Endodermal cell (in vitro differentiated cells): Measurements from ENCODE around the gene UTRN. TPM values are rescaled to one million over a fixed set of nuclear protein-coding genes. Genes with fewer than 3 reads are reported as not detected.

Experiments
- DNase-seq: peaks from one replicate; pipeline ENCODE4 v3.0.0-alpha.2; 2017
- H3K27ac ChIP-seq: 2 replicates; pipeline ENCODE4 v1.5.1; 2013; ENCODE audit warnings: mild to moderate bottlenecking, low read depth, low read length, moderate library complexity
- H3K27me3 ChIP-seq: 2 replicates; pipeline ENCODE4 v1.6.1; 2013; ENCODE audit warnings: mild to moderate bottlenecking, low read length, moderate library complexity; ENCODE audit not compliant: insufficient read depth, control insufficient read depth, poor library complexity, severe bottlenecking
- H3K36me3 ChIP-seq: 2 replicates; pipeline ENCODE4 v1.7.0; 2013; ENCODE audit warnings: mild to moderate bottlenecking, low read length, moderate library complexity; ENCODE audit not compliant: control insufficient read depth, insufficient read depth
- H3K4me1 ChIP-seq: one replicate; pipeline ENCODE4 v1.7.0; 2013; ENCODE audit warnings: low read length; ENCODE audit not compliant: control insufficient read depth, insufficient read depth
- H3K4me3 ChIP-seq: 2 replicates; pipeline ENCODE4 v1.5.1; 2013; ENCODE audit warnings: mild to moderate bottlenecking, low read length, moderate library complexity
- H3K9ac ChIP-seq: 2 replicates; pipeline ENCODE4 v1.6.1; 2013; ENCODE audit warnings: mild to moderate bottlenecking, low read length, moderate library complexity; ENCODE audit not compliant: poor library complexity, severe bottlenecking; ENCODE audit errors: extremely low read depth
- H3K9me3 ChIP-seq: 2 replicates; pipeline ENCODE4 v1.6.1; 2013; ENCODE audit warnings: mild to moderate bottlenecking, low read length, moderate library complexity; ENCODE audit not compliant: control insufficient read depth
- H3K27ac Mint-ChIP-seq: 2 replicates; pipeline ENCODE4 v1.8.0; 2020; ENCODE audit warnings: mixed read lengths
- H3K27me3 Mint-ChIP-seq: 2 replicates; pipeline ENCODE4 v1.8.0; 2021; ENCODE audit warnings: mild to moderate bottlenecking, mixed read lengths; ENCODE audit not compliant: insufficient read depth
- H3K36me3 Mint-ChIP-seq: 2 replicates; pipeline ENCODE4 v1.8.0; 2020; ENCODE audit warnings: low read depth, mixed read lengths
- H3K4me1 Mint-ChIP-seq: 2 replicates; pipeline ENCODE4 v1.8.0; 2020; ENCODE audit warnings: mixed read lengths
- H3K4me3 Mint-ChIP-seq: 2 replicates; pipeline ENCODE4 v1.8.0; 2020; ENCODE audit warnings: mild to moderate bottlenecking, moderate library complexity, mixed read lengths
- H3K9me3 Mint-ChIP-seq: 2 replicates; pipeline ENCODE4 v1.8.0; 2020; ENCODE audit warnings: mild to moderate bottlenecking, mixed read lengths
- WGBS, 2 experiments: methylation state at CpG; one replicate each; pipeline versions ENCODE4 v1.1.5 to v1.1.7; 2013; ENCODE audit warnings: missing lambda C conversion rate in 2 of 2, mixed read lengths in 1 of 2; ENCODE audit not compliant: insufficient coverage in 1 of 2, insufficient read length in 1 of 2; 5-methylcytosine and 5-hydroxymethylcytosine counted together
- total RNA-seq, 2 donors: library from RNA; stranded (reverse); fragmentation: NEBNext Ultra II Directional in 1 of 2; extraction: Animal tissue kit (Norgen Biotek cat#: 25700) in 1 of 2; gene quantifications; 2 replicates in 1 of 2; 3 replicates in 1 of 2; pipeline ENCODE4 v1.2.1, GENCODE V29; 2021
- TF ChIP-seq, protein P1 (sequence below): fragments of 200-600 bp; sonication (generic); conservative IDR thresholded peaks from 2 replicates; pipeline ENCODE4 v1.5.0; 2021; ENCODE audit warnings: antibody characterized with exemption, mild to moderate bottlenecking

The UTRN gene
- total RNA-seq, 2 donors from 2014 or later, result 67.7 to 79.7 TPM

- H3K9ac ChIP-seq, result no peak overlapping the region
- Mint-ChIP-seq H3K4me3 (no peak overlapping the region), H3K27me3 (peaks cover 14% of the 10 kb centered on the region), H3K36me3 (no peaks in the 10 kb centered on the region), H3K4me1 (peaks cover 20% of the 10 kb centered on the region), H3K9me3 (no peaks in the 10 kb centered on the region), H3K27ac (no peak overlapping the region)
- no peaks in the 10 kb centered on the region for H3K27me3 ChIP-seq
- 93% methylated on average over 2 of the region's 2 CpGs; no CpG with 5 or more reads in 1 of the 2 experiments for WGBS, 2 experiments
- no peaks in the 10 kb centered on the region for H3K9me3 ChIP-seq
- no peaks in the 10 kb centered on the region for H3K4me1 ChIP-seq
- no peak overlapping the region for H3K27ac ChIP-seq
- H3K36me3 ChIP-seq, result no peaks in the 10 kb centered on the region
- no peak overlapping the region for H3K4me3 ChIP-seq
- no peak for DNase-seq
- TF ChIP-seq, protein P1, sequence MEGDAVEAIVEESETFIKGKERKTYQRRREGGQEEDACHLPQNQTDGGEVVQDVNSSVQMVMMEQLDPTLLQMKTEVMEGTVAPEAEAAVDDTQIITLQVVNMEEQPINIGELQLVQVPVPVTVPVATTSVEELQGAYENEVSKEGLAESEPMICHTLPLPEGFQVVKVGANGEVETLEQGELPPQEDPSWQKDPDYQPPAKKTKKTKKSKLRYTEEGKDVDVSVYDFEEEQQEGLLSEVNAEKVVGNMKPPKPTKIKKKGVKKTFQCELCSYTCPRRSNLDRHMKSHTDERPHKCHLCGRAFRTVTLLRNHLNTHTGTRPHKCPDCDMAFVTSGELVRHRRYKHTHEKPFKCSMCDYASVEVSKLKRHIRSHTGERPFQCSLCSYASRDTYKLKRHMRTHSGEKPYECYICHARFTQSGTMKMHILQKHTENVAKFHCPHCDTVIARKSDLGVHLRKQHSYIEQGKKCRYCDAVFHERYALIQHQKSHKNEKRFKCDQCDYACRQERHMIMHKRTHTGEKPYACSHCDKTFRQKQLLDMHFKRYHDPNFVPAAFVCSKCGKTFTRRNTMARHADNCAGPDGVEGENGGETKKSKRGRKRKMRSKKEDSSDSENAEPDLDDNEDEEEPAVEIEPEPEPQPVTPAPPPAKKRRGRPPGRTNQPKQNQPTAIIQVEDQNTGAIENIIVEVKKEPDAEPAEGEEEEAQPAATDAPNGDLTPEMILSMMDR, result no peak
These were observed 32.6 kb downstream of the UTRN start for GRCh38 chr6:144317736-144318135.

- Histone ChIP-seq H3K9ac (no peak overlapping the region), H3K4me3 (no peak overlapping the region), H3K9me3 (no peaks in the 10 kb centered on the region), H3K27ac (no peak overlapping the region), H3K27me3 (no peaks in the 10 kb centered on the region), H3K4me1 (no peaks in the 10 kb centered on the region), H3K36me3 (no peaks in the 10 kb centered on the region)
- DNase-seq, result no peak
- H3K36me3 Mint-ChIP-seq, result no peaks in the 10 kb centered on the region
- H3K9me3 Mint-ChIP-seq, result no peaks in the 10 kb centered on the region
- H3K27ac Mint-ChIP-seq, result no peak overlapping the region
- TF ChIP-seq, protein P1, result no peak
- peaks cover 26% of the 10 kb centered on the region for H3K27me3 Mint-ChIP-seq
- peaks cover 20% of the 10 kb centered on the region for H3K4me1 Mint-ChIP-seq
- 93 to 100% methylated on average over 2 to 4 of the region's 4 CpGs for WGBS, 2 experiments
- no peak overlapping the region for H3K4me3 Mint-ChIP-seq
These were observed 34.1 kb downstream of the UTRN start for GRCh38 chr6:144319211-144319610.

GRCh38 chr6:144320741-144321140, 35.6 kb downstream of the UTRN start:
- H3K4me1 Mint-ChIP-seq, result peaks cover 20% of the 10 kb centered on the region
- no peaks in the 10 kb centered on the region for H3K36me3 ChIP-seq
- H3K4me3 Mint-ChIP-seq, result no peak overlapping the region
- H3K27me3 ChIP-seq, result no peaks in the 10 kb centered on the region
- TF ChIP-seq, protein P1, result no peak
- no peak overlapping the region for H3K4me3 ChIP-seq
- 53 to 64% methylated on average over 2 to 5 of the region's 5 CpGs for WGBS, 2 experiments
- peaks cover 4% of the 10 kb centered on the region for H3K9me3 Mint-ChIP-seq
- H3K27ac Mint-ChIP-seq, result no peak overlapping the region
- H3K27ac ChIP-seq, result no peak overlapping the region
- no peak for DNase-seq
- no peak overlapping the region for H3K9ac ChIP-seq
- H3K27me3 Mint-ChIP-seq, result peaks cover 32% of the 10 kb centered on the region
- no peaks in the 10 kb centered on the region for H3K4me1 ChIP-seq
- peaks cover 3% of the 10 kb centered on the region for H3K36me3 Mint-ChIP-seq
- H3K9me3 ChIP-seq, result peaks cover 6% of the 10 kb centered on the region
